ENCODE measurements around the gene KRT77. TPM values are rescaled to one million over a fixed set of nuclear protein-coding genes. Genes with fewer than 3 reads are reported as not detected.

The KRT77 gene
- polyA plus RNA-seq, 6 donors from 2014 or later = not detected

- Mint-ChIP-seq H3K27ac (no peak overlapping the region), H3K4me3 (no peak overlapping the region), H3K4me1 (no peaks in the 10 kb centered on the region), H3K27me3 (peaks cover 12 to 53% (median 44%) of the 10 kb centered on the region in 3 donors), H3K9me3 (no peaks in the 10 kb centered on the region), H3K36me3 (no peaks in the 10 kb centered on the region)
- DNase-seq = no peak
- ATAC-seq (ENCODE audit: low read depth in 2 of 2) = no peak
These were observed 39.9 kb downstream of the KRT77 start for GRCh38 chr12:52663420-52663819.

DNA sequence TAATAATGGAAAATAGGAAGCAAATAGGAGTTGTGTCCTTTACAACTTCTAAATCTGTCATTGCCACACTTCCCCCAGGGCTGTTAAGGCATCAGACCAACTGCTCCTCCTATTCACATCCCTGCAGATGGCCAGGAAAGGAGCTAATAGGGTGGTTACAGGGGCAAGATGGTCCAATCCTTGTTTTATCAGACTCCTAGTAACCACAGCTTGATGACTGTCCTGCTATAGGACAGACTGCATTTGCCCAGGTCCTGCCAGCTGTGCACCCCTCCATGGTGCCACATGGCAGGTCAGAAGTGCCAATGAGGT is 40.5 kb downstream of the KRT77 start:
- no peak for ATAC-seq (ENCODE audit: low read depth in 2 of 2)
- Mint-ChIP-seq H3K27me3 (peaks cover 9 to 53% (median 49%) of the 10 kb centered on the region in 3 donors), H3K27ac (no peak overlapping the region), H3K4me3 (peak overlapping the region in 1 of 8 donors; percentile 25), H3K9me3 (no peaks in the 10 kb centered on the region), H3K4me1 (no peaks in the 10 kb centered on the region), H3K36me3 (no peaks in the 10 kb centered on the region)
- DNase-seq = no peak

DNA sequence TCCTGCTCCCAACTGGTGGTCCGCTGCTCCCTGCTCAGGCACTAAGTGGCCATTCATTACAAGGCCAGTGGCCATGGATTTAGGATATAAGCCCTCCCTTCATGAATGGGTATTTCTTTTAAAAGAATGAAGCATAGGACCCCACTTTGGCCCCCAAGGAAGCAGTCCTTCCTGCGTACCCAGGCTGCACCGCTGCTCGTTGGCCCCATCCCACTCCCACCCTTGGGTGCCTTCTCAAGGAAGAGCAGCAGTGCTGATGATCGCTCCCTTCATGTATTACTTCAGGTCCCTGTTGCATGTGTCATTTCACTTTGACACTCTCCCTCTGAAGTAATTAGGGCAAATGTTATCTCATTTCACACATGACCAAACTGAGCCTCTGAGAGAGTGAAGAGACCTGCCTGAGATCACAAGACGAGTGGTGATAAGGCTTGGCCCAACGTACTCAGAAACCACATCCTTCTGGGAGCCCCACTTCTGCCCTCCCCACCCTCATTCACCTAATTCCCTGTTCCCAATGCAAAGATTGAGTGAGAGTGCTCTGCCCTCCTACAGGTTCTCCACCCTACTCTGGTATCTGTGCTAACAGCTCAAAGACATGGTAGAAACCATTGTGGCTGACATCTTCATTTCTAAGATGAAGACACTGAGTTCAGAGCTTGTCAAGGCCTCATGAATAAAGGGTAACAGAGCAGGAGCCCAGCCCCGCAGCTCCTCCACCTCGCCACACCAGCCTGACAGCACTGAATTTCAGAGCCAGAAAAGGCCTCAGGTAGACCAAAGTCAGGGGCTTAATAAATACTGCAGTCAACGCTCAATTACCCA is 41.0 kb downstream of the KRT77 start:
- DNase-seq (no peak), ATAC-seq (ENCODE audit: low read depth in 2 of 2) (no peak)
- Mint-ChIP-seq H3K27me3 (peaks cover 12 to 56% (median 54%) of the 10 kb centered on the region in 3 donors), H3K36me3 (no peaks in the 10 kb centered on the region), H3K4me1 (no peaks in the 10 kb centered on the region), H3K27ac (no peak overlapping the region), H3K4me3 (no peak overlapping the region), H3K9me3 (no peaks in the 10 kb centered on the region)

- Mint-ChIP-seq H3K27ac (no peak overlapping the region), H3K9me3 (no peaks in the 10 kb centered on the region), H3K4me1 (no peaks in the 10 kb centered on the region), H3K4me3 (no peak overlapping the region), H3K36me3 (no peaks in the 10 kb centered on the region), H3K27me3 (peaks cover 13 to 59% (median 56%) of the 10 kb centered on the region in 3 donors)
- ATAC-seq (ENCODE audit: low read depth in 2 of 2) = no peak
- no peak for DNase-seq
These were observed 41.7 kb downstream of the KRT77 start for GRCh38 chr12:52661668-52662067.

DNA sequence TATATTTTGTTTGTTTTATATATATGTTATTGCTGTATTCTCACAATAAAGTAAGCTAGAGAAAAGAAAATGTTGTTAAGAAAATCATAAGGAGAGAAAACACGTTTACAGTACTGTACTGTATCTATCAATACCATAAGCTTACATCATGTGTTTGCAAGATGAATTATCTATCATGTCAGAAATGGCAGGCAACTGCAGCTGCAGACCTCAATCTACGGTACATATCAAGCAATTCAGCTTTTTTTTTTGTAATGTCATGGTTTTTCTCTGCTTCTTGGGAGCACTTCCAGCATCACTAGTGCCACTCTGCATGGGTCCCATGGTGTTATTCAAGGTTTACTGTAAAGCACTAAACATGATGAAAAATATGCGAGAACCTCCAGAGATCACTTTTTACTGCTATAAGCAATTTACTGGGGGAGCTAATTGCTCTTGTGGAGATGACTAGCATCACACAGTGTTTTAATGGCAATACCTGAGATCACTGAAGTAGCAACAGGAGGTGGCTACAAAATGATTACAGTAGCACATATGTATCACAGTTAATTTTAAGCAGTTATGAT is 42.3 kb downstream of the KRT77 start:
- no peaks in the 10 kb centered on the region for H3K9me3 Mint-ChIP-seq
- DNase-seq (no peak), ATAC-seq (ENCODE audit: low read depth in 2 of 2) (no peak)
- no peaks in the 10 kb centered on the region for H3K4me1 Mint-ChIP-seq
- H3K27me3 Mint-ChIP-seq = peaks cover 17 to 63% (median 60%) of the 10 kb centered on the region in 3 donors
- no peaks in the 10 kb centered on the region for H3K36me3 Mint-ChIP-seq
- no peak overlapping the region for H3K4me3 Mint-ChIP-seq
- H3K27ac Mint-ChIP-seq = no peak overlapping the region

DNA sequence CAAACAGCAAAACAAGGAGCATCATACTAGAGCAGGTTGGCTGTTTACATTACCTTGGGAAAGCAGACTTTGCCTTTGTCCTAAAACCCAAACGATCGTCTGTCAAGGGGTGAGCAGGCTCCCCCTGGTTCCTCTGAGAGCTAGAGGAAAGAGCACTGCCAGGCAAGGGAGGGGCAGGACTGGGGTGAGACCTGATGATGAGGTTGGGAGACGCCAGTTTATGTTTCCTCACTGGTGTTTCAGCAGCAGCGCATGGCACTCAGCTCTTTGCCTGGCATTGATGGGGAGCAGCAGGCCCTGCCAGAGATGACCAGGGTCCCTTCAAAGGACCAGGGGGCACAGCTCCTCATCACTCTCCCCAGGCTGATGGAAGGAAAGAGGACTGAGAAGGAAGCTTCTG is 43.4 kb downstream of the KRT77 start:
- no peak overlapping the region for H3K4me3 Mint-ChIP-seq
- no peak for ATAC-seq (ENCODE audit: low read depth in 2 of 2)

DNA sequence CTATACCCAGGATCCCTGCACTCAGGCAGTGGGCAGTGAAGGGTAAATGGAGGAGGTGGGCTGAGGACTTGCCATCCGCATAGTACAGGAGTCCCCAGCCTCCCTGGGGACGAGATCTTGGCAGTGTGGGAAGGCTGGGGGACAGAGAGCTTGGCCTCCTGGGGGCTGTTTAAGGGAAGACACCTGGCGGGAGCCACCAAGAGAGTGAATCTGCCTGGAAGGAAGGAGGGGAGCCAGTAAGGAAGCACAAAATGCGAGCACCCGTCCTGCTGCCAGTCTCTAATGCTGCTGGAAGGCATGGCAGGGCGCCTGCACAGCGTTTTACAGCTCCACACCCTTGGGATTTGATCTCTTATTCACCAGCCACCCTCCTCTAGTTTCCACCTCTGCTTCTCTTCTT is 43.9 kb downstream of the KRT77 start:
- Mint-ChIP-seq H3K27me3 (peaks cover 17 to 69% (median 57%) of the 10 kb centered on the region in 3 donors), H3K36me3 (no peaks in the 10 kb centered on the region), H3K4me1 (no peaks in the 10 kb centered on the region), H3K27ac (no peak overlapping the region), H3K4me3 (no peak overlapping the region), H3K9me3 (no peaks in the 10 kb centered on the region)
- no peak for ATAC-seq (ENCODE audit: low read depth in 2 of 2)
- no peak for DNase-seq

More for the DNA sequence above, 43.4 kb downstream of the KRT77 start:
- Mint-ChIP-seq H3K27me3 (peaks cover 17 to 64% (median 62%) of the 10 kb centered on the region in 3 donors), H3K27ac (no peak overlapping the region), H3K36me3 (no peaks in the 10 kb centered on the region), H3K4me1 (no peaks in the 10 kb centered on the region), H3K9me3 (no peaks in the 10 kb centered on the region)
- no peak for DNase-seq

DNA sequence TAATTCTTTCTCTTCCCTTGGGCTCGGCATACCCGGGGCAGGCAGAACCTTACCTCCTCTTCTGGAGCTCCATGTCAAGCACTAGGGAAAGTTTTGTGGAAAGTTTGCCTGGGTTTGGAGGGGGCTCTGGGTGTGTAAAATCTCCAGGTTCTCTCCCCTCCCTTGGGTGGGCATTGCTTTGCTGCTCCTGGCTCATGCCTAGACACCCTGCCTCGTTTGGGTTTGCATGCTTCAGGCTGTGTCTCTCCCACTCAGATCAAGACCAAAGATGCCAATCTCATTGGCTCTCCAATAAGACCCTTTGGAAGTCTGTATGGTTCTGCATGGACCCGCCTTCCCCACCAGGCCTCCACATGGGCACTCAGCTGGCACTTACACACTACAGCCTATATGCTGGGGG is 45.1 kb downstream of the KRT77 start:
- H3K4me1 Mint-ChIP-seq = no peaks in the 10 kb centered on the region
- no peak overlapping the region for H3K4me3 Mint-ChIP-seq
- H3K27ac Mint-ChIP-seq = no peak overlapping the region
- no peaks in the 10 kb centered on the region for H3K9me3 Mint-ChIP-seq
- DNase-seq = no peak
- peaks cover 11 to 63% (median 48%) of the 10 kb centered on the region in 3 donors for H3K27me3 Mint-ChIP-seq
- H3K36me3 Mint-ChIP-seq = no peaks in the 10 kb centered on the region
- no peak for ATAC-seq (ENCODE audit: low read depth in 2 of 2)

- DNase-seq = no peak
- Mint-ChIP-seq H3K4me1 (no peaks in the 10 kb centered on the region), H3K36me3 (no peaks in the 10 kb centered on the region), H3K4me3 (no peak overlapping the region), H3K27ac (no peak overlapping the region), H3K9me3 (peaks cover 0 to 5% (median 0%) of the 10 kb centered on the region in 7 donors), H3K27me3 (peaks cover 11 to 56% (median 42%) of the 10 kb centered on the region in 3 donors)
- no peak for ATAC-seq (ENCODE audit: low read depth in 2 of 2)
These were observed 45.9 kb downstream of the KRT77 start for GRCh38 chr12:52657250-52657902.

DNA sequence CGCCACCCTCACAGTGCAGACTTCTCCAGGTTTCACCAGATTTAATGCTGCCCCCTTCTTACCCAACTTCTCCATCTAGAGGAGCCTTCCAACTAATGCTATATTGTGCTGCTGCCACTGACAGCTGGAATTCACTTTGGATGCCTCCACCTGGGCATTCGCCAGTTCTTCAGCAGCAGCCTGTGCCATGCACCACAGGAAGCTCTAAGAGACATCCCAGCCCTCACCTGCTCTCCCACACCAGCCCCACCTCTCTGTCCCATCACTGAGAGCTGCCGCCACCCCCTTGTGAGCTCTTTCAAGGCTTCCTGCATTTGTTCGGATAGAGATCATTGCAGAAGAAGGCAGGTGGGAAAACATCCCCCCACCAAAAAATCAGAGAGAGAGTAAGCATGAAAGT is 46.7 kb downstream of the KRT77 start:
- ATAC-seq (ENCODE audit: low read depth in 2 of 2) (no peak), DNase-seq (no peak)
- no peaks in the 10 kb centered on the region for H3K36me3 Mint-ChIP-seq
- no peaks in the 10 kb centered on the region for H3K4me1 Mint-ChIP-seq
- H3K27ac Mint-ChIP-seq = no peak overlapping the region
- peaks cover 0 to 13% (median 0%) of the 10 kb centered on the region in 7 donors for H3K9me3 Mint-ChIP-seq
- no peak overlapping the region for H3K4me3 Mint-ChIP-seq
- peaks cover 11 to 53% (median 43%) of the 10 kb centered on the region in 3 donors for H3K27me3 Mint-ChIP-seq

DNA sequence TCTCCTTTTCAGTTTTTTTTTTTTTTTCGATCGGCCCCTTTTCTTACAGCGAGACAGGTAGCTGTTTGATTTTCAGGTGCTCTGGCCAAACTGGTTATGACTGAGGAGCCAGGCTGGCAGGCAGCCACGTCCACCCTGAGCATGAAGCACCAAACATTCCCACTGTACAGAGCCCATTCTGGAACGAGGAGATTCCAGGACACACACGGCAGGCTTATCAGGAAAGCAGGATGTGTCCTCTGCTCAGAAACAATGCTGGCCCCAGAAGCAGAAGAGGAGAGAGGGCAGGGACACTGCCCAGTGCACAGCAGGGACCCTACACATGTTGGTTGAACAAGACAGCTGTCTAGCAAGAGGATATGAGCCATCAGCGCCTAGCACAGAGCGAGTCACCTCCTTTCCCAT is 47.6 kb downstream of the KRT77 start:
- H3K4me1 Mint-ChIP-seq = no peaks in the 10 kb centered on the region
- peaks cover 0 to 13% (median 0%) of the 10 kb centered on the region in 7 donors for H3K9me3 Mint-ChIP-seq
- no peaks in the 10 kb centered on the region for H3K36me3 Mint-ChIP-seq
- H3K27me3 Mint-ChIP-seq = peaks cover 11 to 53% (median 45%) of the 10 kb centered on the region in 3 donors
- no peak overlapping the region for H3K27ac Mint-ChIP-seq
- H3K4me3 Mint-ChIP-seq = no peak overlapping the region
- ATAC-seq (ENCODE audit: low read depth in 2 of 2) = no peak
- no peak for DNase-seq

- no peak overlapping the region for H3K27ac Mint-ChIP-seq
- H3K27me3 Mint-ChIP-seq = peaks cover 11 to 53% (median 45%) of the 10 kb centered on the region in 3 donors
- no peaks in the 10 kb centered on the region for H3K36me3 Mint-ChIP-seq
- ATAC-seq (ENCODE audit: low read depth in 2 of 2) (no peak), DNase-seq (no peak)
- no peaks in the 10 kb centered on the region for H3K4me1 Mint-ChIP-seq
- H3K4me3 Mint-ChIP-seq = no peak overlapping the region
- H3K9me3 Mint-ChIP-seq = peaks cover 0 to 13% (median 0%) of the 10 kb centered on the region in 7 donors
These were observed 48.1 kb downstream of the KRT77 start for GRCh38 chr12:52655251-52655650.

DNA sequence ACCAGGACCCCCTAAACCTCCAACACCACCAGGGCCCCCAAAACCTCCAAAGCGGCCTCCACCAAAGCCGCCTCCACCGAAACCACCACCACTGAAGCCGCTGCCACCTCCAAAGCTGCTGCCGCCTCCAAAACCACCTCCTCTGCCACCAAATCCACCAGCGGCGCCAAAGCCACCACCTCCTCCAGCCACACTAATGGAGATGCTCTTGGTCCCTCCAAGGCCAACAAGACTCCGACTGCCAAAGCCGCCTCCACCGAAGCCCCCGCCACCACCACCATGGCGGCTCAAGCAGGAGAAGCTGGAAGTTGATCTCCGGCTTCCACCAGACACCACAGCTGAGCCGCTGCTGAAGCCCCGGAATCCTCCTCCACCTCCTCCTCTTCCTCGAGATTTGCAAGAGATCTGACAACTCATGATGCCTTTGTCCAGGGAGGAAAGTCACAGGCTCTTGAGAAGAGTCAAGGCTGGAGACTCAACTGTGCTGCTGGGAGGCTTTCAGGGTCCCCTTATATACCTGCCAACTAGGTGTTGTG is 51.5 kb downstream of the KRT77 start, which contains the start of gene KRT2:
KRT2 (minus strand) TSS at position 486 of the 536 bp plus-strand sequence; CDS start at position 417, 69 bp downstream.
- ATAC-seq (ENCODE audit: low read depth in 2 of 2) = no peak
- Mint-ChIP-seq H3K27ac (no peak within 1 kb of the TSS), H3K4me1 (no peaks in the 10 kb centered on the region)

More for the DNA sequence above, 51.5 kb downstream of the KRT77 start, which contains the start of gene KRT2:
- Mint-ChIP-seq H3K4me3 (no peak within 1 kb of the TSS), H3K9me3 (peaks cover 0 to 13% (median 0%) of the 10 kb centered on the region in 7 donors), H3K27me3 (peaks cover 10 to 35% (median 29%) of the 10 kb centered on the region in 3 donors), H3K36me3 (no peaks in the 10 kb centered on the region)
- DNase-seq = no peak

Measured in naive B cell (primary cell).